Stimulated activated naive CD4-positive, alpha-beta T cell (primary cell): ENCODE results near the gene AIDA.

Source experiments
- DNase-seq, 6 experiments: peaks; one replicate each; lab custom pipeline; 2025; lab: John Stamatoyannopoulos, UW

The AIDA gene

DNA sequence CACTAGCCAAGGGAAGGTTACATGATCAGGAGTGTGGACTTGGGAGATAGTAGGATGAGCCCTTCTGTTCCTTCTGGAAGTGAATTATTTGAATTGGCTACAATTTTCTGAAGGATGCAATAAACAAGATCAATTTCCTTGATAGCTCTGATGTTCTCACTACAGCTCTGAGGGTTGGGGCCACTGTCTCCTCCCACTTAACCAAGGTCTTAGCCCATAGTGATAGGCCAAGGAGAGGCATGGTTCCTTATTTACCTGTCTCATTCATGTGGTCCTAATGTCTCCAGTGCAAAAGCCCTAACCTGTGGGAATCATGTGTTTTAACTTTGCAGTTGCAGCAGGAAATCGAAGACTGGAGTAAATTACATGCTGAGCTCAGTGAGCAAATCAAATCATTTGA is 59.6 kb downstream of the AIDA start:
- no peak for DNase-seq

DNA sequence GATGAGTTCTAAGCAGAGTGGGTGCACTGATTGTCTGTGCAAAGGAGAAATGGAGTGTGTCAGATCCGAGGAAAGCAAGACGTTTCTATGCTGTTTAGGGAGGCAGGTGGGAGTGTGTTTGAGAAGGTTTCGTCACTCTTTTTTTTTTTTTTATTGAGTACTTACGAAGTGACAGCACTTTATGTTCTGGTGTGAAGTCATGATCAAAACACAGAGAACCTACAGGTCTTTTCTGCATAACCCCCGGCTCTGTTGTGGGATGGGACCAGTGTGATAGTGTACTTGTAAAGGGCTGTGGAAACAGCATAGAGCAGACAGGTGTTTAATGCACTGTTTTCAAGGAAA is 67.7 kb downstream of the AIDA start:
- peak in 5 of 6 experiments; percentile 47 to 83 (median 61) for DNase-seq

DNA sequence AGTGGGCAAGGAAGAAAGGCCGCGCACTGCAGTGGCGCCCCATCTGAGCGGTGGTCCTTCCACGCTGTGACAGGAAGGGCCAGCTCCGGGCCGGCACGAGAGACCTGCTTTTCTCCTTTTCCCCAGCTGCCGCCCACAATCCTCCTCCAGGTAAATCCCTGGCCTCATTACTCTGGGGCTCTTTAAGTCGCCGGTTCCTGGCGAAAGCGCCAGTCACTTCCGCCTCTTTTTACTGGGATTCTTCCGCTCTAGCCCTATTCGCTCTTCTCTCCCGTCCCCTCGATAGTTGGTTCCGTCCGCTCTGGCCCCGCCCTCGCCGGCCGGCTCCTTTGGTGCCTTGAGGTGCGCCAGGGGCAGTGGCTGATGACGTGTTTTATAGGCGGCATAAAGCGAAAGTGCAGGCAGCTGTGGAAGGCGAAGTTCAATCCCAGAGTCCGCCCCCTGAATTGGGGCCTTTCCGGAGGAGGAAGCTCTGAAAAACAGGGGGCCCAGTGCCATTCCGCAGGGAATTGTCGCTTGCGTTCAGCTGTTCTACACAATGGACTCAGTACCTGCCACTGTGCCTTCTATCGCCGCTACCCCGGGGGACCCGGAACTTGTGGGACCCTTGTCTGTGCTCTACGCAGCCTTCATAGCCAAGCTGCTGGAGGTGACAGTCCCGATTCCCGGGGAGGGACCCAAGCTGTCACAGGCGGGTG is 68.2 kb downstream of the AIDA start:
- DNase-seq: peak; percentile 92 to 96 (median 95)

DNA sequence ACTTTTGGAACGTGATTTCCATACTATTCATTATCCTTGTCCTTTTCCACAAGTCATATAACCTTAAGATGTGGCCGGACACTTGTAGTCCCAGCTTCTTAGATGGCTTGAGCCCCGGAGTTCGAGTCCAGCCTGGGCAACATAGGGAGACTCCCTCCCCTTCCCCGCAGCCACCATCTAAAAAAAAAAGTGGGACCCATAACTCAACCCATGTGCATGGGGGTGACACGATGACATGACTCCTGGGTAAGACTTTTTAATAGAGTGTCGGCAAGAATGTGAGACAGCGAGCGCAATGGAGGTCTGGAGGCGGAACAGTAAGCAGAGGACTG is 68.7 kb downstream of the AIDA start:
- peak in 1 of 6 experiments; percentile 68 for DNase-seq

DNA sequence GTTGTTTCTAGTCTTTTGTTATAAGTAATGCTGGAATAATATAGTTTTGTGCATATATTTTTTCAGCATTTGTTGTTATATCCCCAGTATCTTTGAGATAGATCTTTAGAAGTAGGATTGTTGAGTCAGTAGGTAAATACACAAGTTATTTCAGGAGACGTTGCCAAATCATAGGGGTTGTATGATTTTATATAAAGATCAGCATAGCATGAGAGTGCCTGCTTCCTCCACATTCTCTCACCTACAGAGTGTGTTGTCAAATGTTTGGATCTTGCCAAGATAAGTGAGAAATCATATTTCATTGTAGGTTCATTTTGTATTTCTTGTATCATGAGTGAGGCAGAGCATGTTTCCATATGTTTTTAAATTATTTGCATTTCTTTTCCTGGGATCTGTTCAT is 69.8 kb downstream of the AIDA start:
- DNase-seq: no peak

DNA sequence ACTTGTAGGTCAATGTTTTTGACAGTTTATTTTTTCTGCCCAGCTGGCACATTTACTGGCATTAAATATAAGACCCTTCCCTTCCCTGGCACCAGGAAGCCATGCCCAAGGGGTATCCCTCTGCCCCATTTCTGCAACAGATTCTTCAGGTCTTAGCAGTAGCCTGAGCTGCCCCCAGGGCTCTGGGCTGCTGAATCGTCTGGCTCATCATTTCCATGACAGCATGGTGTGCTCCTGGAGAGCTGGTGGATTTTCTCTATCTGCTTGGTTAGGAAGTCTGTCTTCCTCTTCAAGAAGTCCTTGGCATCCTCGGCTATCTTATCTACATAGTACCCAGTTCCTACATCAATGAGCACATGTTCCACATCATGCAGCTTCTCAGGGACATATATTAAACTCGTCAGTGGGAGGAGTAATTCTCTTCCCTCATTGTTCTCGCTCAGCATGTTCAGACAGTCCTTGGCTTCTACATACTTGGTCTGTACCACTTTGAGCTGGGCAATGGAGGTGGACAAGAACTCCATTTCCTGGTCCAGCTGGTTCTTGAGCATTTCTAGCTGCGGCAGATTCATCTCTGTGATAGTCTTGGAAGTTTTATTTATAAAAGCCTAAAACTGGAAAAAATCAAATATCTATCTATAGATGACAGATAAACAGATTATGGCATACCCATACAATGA is 70.9 kb downstream of the AIDA start:
- DNase-seq: no peak

DNA sequence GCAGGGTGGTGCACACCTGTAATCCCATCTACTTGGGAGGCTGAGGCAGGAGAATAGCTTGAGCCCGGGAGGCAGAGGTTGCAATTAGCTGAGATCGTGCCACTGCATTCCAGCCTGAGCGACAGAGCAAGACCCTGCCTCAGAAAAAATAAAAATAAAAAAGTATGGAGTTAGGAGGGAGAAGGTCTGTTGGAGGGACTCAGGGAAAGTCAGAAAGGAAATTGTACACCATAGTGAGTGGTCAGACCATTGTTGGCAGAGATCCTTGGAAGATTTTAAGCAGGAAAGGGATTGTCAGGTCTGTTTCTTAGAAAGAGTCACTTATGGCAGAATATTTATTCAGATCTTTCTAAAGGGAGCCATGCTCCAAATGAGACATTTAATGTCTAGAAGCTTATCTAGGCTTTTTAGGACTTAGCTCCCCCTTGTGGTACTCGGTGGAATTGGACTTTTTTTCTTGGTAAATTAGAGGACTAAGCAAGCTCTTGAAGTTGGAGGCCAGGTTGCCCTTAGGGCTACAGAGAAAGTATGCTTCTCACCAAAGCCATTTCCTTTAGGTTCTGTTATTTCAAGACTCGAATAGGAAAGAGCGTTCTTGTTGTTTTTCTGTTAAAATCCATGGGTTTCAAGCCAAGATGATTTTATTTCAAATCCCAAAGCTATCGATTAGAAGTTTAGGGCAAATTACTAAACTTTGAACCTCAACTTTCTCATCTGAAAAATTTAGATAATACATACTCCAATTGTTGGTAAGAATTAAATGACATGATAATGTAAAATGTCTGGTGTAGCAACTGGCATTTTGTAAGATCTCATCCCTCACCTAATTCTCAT is 77.9 kb downstream of the AIDA start:
- peak; percentile 11 to 88 (median 60) for DNase-seq

DNA sequence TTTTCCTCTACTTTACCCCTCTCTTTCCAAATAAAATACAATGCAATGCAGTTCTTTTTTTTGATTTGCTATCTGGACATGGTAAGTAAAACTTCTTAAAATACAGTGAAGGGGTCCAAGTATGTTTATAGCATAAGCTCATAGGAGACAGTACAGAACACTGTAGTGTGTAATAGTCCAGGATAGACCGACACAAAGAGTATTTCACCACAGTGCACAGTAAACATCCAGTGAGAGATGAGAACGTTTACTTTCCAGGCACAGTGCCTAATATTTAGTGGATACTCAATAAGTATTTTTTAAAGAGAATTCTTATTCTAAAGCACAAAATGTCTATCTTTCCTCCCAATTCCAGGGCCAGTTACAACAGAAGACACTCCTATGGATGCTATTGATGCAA is 79.5 kb downstream of the AIDA start:
- DNase-seq: no peak

DNA sequence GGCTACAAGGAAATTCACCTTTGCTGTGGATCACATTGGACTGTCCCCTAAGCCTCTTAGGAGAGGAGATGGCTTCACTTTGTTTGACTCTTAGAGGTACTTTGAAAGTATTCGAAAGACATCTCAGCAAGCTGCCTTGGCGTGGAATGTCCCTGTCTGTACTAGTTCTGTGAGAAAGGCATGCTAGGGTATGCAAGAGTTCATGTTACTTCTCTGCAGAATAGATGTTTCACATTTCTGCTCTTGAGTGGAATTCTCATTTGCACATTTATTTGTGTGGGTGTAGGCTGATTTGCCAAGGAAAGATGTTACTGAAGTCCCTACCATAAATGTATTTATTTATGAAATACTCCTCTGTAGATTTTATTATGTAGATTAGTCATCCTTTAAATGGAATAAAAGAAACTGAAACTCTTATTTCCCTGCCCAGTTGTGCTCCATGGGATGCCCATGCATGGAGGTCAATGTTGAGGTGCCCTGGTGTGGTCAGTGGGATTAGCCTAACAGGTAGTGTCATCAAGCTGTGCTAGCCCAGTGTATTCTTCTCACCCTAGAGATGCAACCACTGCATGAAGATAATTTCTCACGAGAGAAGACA is 80.6 kb downstream of the AIDA start:
- no peak for DNase-seq

DNA sequence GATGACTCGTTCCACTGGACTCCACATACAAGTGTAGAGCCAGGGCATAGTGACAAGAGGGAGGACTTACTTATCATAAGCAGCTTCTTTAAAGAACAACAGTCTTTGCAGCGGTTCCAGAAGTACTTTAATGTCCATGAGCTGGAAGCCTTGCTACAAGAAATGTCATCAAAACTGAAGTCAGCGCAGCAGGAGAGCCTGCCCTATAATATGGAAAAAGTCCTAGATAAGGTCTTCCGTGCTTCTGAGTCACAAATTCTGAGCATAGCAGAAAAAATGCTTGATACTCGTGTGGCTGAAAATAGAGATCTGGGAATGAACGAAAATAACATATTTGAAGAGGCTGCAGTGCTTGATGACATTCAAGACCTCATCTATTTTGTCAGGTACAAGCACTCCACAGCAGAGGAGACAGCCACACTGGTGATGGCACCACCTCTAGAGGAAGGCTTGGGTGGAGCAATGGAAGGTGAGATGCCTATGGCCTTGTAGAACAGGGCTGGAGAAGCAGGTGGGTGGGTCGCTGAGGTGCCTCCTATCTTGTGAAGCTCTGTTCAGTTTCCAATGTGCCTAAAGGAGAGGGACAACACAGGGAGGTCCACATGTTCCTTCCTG is 82.3 kb downstream of the AIDA start:
- no peak for DNase-seq

DNA sequence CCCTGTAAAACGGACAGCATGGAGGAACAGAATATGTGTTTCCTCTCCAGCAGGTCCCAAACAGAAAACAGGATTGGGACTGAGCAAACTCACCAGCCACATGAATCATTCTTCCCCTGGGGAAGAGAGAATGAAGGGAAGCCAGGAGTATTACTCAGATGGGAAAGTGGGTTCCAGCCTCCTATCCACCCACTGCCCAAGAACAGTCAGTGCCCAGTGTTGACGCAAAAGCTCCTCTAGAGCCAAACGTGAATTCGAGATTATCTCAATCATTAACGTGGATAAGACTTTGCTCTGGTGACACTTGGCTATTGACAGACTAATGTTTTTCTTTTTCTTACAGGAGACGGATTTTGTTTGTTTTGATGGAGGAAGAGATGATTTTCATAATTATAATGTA is 85.1 kb downstream of the AIDA start:
- no peak for DNase-seq

DNA sequence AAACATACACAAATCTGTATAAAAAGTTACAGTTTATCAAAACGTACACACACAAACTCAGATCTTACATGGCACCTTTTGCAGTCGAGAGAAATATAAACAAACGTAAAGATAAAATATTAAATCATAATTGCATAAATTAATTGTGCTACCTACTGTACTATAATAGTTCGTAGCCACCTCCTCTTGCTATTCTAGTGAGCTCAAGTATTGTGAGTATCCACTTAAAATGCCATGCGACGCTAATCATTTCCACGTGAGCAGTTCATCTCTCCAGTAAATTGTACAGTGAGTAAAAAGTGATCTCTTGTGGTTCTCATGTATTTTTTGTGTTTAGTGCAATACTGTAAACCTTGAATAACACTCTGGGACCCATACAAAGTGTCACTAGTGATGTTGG is 88.1 kb downstream of the AIDA start:
- DNase-seq: no peak

DNA sequence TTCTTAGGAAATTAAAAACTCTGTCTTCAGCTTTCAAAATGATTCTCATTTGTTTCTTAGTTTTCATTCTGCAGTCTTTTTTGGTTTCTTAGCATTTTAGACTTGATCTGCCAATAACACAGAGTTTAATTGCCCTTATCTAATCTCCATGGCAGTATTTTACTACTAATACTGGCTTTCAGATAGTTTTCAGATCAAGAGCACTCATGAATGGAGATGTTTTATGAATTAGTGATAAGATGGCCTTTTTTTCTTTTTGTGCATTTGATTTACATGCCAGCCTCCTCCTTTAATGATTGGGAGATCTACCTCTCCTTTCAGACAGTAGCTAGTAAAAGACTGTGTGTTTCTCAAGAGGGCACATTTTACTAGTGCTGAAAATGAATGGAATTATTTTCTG is 88.8 kb downstream of the AIDA start:
- DNase-seq: no peak

DNA sequence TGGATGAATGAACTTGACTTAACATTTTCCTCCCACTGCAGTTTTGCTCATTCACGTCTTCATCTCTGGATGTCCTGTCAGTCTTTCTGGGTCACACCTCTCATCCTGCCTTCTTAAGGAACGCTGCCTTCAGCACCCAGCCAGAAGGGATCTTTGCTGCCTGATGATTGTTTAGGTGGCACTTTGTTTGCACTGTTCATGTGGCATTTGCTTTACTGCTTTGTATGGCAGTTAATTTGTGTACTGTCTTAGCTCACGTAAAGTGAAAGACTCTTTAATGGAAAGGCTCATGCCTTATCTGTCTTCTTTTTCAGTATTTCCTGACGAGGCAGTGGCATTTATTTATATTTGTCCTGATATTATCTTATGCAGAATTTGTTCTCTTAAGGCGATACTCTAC is 89.5 kb downstream of the AIDA start:
- no peak for DNase-seq

DNA sequence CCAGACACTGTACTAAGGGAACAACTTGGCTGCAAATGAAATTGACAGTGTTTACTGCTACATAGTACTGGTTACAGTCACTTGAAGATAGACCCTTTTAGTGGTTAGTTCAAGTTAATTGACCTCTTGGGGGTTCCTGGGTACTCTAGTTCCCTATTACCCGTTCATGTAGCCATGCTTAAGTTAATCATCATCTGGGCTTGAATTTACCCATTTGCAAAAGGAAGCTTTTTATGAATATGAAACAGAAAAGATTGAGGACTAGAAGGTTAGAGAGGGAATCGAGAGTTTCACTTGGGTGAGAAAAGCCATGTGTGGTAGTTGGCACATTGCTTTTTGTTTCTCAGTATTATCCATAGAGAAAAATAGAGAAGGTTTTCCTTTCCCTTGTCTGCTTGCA is 91.7 kb downstream of the AIDA start:
- no peak for DNase-seq

DNA sequence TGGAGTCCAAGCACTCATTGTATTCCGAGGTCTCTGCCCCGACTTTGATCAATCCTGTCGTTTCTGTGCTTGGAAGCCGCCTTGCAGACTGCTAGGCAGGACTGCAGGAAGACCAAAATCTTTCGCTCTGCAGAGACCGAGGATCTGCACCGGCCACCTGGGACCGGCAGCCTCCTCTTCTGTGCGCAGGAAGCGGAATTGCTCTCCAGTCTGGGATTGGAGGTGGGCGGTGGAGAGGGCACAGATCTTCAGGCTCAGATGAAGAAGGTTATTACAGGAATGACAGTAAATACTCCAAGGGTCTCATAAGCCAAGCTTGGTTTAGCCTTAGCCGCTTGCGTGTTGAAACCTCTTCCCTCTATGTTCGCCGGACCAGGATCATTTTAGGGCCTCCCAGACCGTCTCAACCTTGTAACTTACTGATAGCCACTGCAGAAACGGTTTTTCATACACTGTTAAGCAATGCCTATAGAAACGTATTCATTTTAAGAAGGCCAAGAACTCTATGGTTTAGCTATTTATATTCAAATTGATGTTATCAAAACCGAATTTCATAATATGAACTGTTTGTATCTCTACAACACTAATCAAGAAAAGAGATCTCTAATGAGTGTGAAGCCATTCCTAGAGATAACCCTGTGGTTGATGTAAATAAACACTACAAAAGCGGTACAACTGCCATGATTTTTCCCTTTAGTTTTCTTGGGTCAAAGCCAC is 93.3 kb downstream of the AIDA start:
- no peak for DNase-seq
